ENCODE measurements around the gene FOCAD.
"Not testable (repeated sequence)": the region's sequence is repeated elsewhere in the genome, so short reads cannot be mapped to it uniquely, and the experiment has no call there.

FOCAD gene

GRCh38 chr9:20974191-20974938 lies 290.3 kb downstream of the FOCAD start:
- DNase-seq: not testable (repeated sequence)

- DNase-seq: no peak
These were observed 294.2 kb downstream of the FOCAD start for GRCh38 chr9:20978249-20978648.

GRCh38 chr9:20980832-20981455 lies 296.9 kb downstream of the FOCAD start:
- no peak for DNase-seq

- no peak for DNase-seq
These were observed 297.4 kb downstream of the FOCAD start for GRCh38 chr9:20981486-20981885.

GRCh38 chr9:20984506-20984905 lies 300.4 kb downstream of the FOCAD start:
- no peak for DNase-seq

- no peak for DNase-seq
These were observed 302.0 kb downstream of the FOCAD start for GRCh38 chr9:20985851-20986600.

GRCh38 chr9:20987521-20987920 lies 303.5 kb downstream of the FOCAD start:
- DNase-seq: no peak

- no peak for DNase-seq
These were observed 304.0 kb downstream of the FOCAD start for GRCh38 chr9:20988061-20988460.

GRCh38 chr9:20988671-20989315 lies 304.7 kb downstream of the FOCAD start:
- no peak for DNase-seq

- DNase-seq: no peak
These were observed 305.9 kb downstream of the FOCAD start for GRCh38 chr9:20989923-20990341.

GRCh38 chr9:20990867-20991266 lies 306.8 kb downstream of the FOCAD start:
- no peak for DNase-seq

GRCh38 chr9:20994486-20994885 lies 310.4 kb downstream of the FOCAD start:
- no peak for DNase-seq

GRCh38 chr9:20995616-20996015 lies 311.6 kb downstream of the FOCAD start:
- DNase-seq: no peak

GRCh38 chr9:20996809-20997208 lies 312.8 kb downstream of the FOCAD start:
- DNase-seq: no peak

GRCh38 chr9:20997503-20998076 lies 313.5 kb downstream of the FOCAD start:
- no peak for DNase-seq

GRCh38 chr9:21001581-21001980 lies 317.5 kb downstream of the FOCAD start:
- DNase-seq: no peak

- DNase-seq: no peak
These were observed 318.0 kb downstream of the FOCAD start for GRCh38 chr9:21002040-21002439.

- no peak for DNase-seq
These were observed 331.2 kb downstream of the FOCAD start for GRCh38 chr9:21015129-21015815.

GRCh38 chr9:21015995-21016394 lies 331.9 kb downstream of the FOCAD start:
- DNase-seq: no peak

- no peak for DNase-seq
These were observed 332.8 kb downstream of the FOCAD start for GRCh38 chr9:21016701-21017491.

GRCh38 chr9:21018177-21018576 lies 334.1 kb downstream of the FOCAD start:
- no peak for DNase-seq

GRCh38 chr9:21023861-21024260 lies 339.8 kb downstream of the FOCAD start:
- no peak for DNase-seq

All from activated T-cell treated with anti-CD3 and anti-CD28 coated beads, Interleukin-2, amount 50 U/mL, for 48 hours (primary cell).